HG03457 (cell line): ENCODE measurements around the gene SMC6.

Source experiments
- ATAC-seq: cut with Tn5 transposase; IDR thresholded peaks from one replicate; pipeline ENCODE4 v1.9.1; 2021; ENCODE audit warnings: moderate number of reproducible peaks; ENCODE audit not compliant: unreplicated experiment

The SMC6 gene, protein sequence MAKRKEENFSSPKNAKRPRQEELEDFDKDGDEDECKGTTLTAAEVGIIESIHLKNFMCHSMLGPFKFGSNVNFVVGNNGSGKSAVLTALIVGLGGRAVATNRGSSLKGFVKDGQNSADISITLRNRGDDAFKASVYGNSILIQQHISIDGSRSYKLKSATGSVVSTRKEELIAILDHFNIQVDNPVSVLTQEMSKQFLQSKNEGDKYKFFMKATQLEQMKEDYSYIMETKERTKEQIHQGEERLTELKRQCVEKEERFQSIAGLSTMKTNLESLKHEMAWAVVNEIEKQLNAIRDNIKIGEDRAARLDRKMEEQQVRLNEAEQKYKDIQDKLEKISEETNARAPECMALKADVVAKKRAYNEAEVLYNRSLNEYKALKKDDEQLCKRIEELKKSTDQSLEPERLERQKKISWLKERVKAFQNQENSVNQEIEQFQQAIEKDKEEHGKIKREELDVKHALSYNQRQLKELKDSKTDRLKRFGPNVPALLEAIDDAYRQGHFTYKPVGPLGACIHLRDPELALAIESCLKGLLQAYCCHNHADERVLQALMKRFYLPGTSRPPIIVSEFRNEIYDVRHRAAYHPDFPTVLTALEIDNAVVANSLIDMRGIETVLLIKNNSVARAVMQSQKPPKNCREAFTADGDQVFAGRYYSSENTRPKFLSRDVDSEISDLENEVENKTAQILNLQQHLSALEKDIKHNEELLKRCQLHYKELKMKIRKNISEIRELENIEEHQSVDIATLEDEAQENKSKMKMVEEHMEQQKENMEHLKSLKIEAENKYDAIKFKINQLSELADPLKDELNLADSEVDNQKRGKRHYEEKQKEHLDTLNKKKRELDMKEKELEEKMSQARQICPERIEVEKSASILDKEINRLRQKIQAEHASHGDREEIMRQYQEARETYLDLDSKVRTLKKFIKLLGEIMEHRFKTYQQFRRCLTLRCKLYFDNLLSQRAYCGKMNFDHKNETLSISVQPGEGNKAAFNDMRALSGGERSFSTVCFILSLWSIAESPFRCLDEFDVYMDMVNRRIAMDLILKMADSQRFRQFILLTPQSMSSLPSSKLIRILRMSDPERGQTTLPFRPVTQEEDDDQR

DNA sequence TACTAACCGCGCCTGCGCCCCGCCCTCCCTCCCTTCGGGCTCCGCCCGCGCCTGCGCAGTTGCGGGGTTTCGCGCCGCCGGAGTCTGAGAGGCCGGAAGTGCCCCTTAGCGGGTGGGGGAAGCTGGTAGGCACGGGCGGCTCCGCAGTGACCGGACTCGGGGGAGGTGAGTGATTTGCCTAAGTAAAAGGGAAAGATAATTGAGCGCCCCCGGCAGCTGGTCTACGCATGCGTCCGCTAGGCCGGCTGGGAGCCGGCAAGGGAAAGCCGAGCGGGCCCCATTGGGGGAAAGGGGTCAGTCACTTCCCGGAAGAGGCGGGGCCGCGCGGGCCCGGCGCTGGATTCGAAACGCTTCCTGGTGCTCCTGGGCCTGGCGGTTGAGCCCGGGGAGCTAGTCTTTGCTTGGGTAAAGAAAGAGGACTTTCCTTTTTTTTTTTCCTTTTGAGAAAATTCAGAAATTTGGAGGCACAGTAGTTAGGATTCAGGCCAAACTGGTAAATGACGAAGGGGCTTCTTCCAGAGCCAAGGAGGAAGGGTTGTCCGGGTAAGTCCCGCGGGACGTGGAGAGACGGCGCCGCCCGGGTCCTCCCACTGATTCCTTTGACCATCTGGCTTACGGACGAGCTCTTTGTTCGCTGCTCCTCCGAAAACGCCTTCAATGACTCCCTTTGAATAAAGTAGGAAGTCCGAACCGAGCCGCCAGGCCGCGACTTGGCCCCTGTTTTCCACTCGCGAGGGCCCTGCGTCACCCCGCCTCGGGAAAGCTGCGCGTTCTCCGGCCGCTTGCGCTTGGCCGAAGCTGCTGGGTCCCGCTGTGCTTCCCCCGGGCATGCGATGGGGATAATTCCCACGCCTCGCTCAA lies at the start of gene SMC6, which contains the start of gene GEN1:
SMC6 (minus strand) TSS at position 8 of the 861 bp plus-strand sequence. CDS start 7,864 bp downstream, outside the sequence.
GEN1 (plus strand) TSS at position 336 of the 861 bp plus-strand sequence. CDS start 5,806 bp downstream, outside the sequence.
- ATAC-seq: peak; percentile 62

DNA sequence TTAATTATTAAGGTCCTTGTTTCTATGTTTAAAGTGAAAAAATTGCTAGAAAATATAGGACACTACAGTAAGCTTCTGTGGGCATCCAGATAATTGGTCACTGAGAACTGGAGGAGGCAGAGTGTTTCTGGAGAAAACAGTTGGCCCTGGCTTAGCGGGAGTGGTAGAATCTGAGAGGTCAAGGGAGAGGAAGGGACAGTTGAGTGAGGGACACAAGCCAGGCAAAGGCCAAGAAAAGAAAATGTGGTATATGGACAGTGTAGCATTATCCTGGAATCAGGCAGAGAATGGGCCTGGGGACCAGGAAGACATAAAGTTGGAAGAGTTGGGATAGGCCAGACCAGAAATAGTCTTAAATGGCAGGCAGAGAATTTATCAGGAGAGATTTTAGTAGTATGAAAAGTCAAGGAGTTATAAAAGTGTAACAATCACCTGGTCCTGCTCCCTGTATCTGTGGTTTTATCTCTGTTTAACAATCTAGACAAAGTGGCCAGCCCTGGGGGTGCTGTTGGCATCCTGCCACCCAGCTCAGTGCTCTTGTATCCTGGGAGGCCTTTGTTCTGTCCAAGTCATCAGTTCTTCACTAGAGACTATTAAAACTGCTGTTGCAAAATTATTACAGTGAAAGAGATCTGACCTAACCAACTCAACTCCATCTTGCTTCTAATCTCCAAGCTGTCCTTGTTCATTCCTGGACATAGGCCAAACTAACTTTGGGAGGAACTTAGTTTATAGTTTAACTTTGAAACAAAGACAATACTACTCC lies 47.3 kb upstream of the SMC6 start:
- no peak for ATAC-seq

DNA sequence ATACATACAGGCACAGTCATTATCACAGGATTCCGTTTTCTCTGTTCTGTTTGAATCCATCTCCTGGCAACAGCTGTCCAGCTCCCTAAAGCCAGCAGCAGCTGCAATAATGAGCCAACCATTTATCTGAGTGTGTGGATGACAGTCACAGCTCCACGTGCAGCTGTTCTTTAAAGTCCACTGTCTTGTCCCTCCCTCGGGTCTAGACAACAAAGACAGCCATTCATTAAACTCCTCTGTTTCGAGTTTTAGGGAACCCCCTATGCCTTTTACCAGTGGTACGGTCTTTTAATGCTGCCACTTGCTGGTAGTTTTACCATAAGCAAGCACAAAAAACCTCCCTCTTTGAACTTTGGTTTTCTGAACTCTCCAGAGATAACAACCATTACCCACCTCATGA lies 46.6 kb upstream of the SMC6 start:
- no peak for ATAC-seq

DNA sequence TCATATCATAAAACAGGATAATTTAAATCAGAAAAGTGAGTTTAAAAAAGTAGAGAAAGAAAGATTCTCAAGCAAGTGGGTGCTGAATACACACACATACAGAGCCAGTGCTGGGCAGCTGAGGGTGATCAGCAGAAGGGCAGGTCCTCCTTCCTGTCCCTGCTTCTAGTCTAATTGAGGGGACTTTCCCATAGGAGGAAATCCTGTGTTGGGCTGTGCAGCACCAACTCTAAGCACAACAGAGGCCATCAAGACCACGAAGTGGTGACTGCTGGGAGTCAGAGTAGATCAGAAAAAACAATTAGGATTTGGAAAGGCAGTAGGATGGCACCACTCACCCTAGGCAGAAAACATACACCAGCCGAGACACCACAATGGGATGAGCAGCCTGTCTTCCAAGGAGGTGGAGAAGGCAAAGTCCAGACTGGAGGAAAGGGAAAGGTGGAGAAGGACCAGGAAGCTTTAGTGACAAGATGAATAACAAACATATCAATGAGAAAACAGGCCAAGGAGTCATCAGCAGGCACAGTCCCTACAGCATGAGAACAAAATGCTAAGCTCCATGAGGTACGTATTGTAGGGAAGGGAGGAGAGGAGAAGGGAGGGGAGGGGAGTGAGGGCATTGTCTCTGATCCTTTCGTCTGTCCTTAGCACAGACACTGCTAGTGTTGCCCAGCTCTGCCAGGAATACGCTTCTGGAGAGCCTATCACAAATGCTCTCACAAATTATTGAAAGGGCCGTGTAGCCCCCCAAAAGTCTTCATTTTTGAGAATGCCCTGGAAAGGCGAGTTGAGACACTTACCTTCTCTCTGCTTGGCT lies 45.9 kb upstream of the SMC6 start:
- no peak for ATAC-seq

DNA sequence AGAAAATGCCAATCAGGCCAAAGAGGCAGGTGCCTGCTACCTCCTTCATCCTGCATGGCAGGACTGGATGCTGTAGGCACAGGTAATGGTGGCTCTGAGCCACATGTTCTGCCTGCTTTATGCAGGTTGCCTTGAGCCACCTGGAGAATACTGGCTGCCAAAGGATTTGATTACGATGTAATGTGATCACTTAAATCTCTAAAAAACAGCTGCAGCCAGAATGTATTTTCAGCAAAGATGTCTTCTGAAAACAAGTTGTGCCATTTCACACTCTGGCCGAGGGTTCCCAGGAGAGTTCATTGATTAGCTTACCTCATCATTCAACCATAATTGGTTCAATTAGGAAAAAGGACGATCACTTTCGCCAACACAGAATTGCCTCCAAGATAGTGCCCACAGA lies 44.7 kb upstream of the SMC6 start:
- ATAC-seq: no peak

DNA sequence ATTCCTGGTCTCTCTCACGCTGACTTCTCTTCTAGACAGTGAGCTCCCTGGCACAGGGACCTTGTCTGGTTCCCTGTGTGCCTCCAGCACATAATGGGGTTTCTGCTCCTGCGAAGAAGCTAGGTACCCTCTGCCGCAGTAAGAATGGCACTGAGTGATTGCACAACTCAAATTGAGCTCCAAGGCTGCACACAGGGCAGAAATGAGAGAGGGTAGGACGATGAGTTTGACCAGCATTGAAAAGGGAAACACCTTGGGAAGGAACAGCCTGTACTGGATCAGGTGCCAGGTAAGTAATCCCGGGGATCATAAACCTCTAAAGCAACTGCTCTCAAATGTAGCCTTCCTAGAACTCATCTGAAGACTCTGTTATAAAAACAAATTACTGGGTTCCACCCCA lies 41.7 kb upstream of the SMC6 start:
- no peak for ATAC-seq

DNA sequence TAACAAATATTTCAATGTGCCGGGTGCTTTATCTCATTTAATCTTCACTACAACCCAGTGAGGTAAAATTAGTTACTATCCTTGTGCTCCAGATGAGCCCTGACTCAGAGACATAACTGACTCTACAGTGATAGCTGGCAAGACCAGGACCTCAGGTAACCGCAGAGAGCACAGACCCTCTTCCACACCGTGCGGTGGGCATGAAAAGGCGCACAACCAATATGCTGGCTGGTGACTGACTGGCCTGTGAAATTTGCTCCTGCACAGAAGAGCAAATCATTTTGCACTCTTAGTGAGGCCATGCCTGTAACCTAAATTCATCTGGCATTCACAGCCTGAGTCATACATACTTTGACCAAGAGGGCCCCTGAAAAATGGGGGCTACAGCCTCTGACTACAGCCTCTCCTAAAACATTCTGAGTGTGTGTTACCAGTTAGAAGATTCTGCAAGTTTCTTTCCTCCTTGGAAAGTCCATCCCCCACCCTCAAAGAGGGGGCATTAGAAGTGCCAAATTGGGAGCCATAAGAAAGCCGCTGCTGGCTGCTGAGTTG lies 40.3 kb upstream of the SMC6 start:
- ATAC-seq: no peak

DNA sequence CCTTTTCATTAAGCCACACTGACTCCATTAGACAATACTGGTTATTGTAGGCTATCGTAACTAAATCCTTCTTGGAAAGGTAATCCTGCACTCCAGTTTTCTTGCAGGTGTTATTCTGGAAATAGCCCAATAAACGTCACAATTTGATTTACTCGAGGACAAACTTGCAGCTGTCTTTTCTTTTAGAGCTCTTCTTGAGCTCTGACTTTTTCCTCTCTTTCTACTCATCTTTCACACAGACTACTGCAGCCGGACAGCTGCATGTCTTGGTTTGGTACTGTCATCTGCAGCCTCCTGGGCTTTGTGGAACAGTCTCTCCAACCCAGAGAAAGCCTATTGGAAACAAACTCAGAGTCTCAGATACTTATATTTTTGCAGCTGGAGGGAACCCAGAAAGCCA lies 39.7 kb upstream of the SMC6 start:
- no peak for ATAC-seq

DNA sequence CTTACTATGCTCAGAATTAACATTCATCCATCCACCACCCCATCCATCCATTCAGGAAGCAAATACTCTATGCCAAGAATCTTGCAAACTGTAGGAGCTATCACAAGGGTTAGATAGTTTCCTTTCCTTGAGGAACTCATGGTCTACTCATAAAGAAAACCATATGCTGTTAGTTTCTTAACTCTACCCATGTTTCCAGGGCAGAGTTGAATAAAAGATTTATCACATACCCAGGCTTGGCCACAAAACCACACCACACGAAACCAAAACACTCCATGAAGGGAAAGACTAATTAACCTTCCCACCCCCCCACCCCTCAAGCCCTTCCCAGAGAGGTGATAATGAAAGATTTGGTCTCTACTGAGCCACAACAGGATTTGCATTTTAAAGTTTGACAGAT lies 38.9 kb upstream of the SMC6 start:
- peak; percentile 64 for ATAC-seq

DNA sequence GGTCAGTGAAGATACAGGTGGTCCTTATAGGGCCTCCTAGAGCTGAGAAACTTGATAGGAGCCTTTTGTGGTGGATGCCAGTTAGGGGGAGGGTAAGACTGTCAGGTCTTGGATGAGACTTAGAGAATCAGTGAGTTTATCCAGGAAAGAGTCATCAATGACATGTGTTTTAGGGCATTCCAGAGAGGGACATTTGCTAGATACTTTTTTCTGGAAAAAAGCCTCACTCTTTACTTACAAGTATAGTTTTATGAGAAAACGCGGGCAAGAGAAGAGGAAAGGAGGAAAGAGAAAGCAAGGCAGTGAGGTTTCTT lies 38.2 kb upstream of the SMC6 start:
- no peak for ATAC-seq

DNA sequence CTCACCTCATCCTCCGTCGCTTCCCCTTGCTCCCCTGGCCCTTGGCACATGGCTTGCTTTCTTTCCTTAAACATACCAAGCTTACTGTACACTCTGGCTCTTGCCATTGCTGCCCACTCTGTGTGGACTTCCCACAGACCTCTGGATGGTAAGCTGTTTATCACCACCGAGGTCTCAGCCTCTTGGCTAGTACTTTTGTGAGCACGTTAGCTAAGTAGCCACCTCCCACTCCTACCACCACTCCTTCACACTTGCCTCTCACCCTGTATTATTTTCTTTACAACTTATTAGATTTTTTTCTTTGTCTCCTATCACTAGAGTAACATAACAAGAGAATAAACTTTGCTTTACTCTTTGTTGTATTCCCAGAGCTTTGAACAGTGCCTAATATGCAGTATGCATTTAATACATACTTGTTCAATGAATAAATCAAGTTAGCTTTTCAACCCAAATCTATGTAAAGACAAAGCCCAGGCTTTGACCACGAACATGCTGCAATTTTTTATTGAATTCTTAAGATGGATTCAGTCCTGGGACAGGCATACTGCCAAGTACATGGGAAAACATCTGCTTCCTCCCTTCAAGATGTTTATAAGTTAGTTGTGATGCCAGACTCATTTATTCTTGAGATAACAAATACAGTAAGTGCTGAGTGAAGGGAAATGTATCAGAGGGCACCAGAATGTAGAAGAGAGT lies 37.7 kb upstream of the SMC6 start:
- ATAC-seq: no peak

DNA sequence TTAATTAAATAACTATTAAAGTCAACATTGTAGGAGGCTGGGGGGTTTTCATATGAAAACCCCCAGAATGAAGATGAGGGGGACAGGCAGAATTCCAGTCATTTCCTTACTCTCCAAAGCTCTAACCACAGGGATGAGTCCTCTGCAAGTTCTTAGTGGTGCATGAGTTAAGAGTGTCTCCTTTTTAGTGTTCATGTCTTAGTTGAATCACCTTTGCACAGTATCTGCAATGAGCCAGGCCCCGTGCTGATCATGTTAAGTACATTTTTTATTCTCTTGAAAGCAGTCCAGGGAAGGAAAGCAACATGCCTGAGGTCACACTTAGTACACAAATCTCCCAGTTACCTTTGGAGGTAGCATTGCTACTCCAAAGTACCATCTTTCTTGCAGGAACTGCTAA lies 36.9 kb upstream of the SMC6 start:
- ATAC-seq: no peak

DNA sequence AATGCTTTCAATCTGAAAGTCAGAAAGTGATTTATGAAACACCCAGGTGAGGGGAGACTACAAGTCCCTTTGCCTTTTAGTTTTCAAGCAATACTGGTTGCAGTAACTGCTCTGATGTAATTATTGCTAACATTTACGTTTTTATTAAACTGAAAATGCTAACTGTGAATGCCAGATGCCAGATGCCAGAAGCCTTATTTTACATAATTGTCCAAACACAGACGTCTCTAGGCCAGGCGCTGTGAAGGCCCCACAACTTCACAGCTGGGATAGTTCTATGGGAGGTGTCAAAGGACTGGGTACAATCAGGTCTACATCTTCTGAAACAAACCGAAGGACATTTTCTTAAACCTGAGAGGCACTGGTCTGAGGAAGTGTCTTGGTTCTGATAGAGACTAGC lies 35.2 kb upstream of the SMC6 start:
- ATAC-seq: no peak

DNA sequence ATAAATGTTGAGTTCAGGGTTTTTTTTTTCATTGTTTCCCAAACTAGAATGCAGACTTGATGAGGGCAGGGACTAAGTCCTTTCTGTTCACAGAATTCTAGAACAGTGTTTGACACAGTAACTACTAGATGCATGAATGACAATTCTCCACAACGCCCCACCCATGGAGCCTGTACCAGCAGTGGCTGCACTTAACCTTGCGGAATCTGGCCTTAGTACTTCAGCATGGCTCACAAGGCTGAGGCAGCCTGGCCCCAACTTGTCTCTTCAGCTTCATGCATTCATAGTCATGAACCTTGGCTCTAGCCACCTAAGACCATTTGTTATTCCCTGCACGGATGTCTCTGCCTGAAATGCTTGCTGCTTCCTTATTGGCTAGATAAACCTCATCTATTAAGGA lies 33.1 kb upstream of the SMC6 start:
- no peak for ATAC-seq

DNA sequence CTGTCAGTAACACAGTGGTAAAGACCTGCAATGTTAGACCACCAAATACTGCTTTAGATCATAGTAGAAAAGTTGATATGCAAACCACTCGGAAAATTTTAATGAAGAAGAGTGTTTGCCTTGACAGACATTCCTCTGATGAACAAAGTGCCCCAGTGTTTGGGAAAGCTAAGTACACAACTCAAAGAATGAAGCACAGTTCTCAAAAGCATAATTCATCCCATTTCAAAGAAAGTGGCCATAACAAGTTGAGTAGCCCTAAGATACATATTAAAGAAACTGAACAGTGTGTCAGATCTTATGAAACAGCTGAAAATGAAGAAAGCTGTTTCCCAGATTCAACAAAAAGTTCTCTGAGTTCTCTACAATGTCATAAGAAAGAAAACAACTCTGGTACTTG lies 27.9 kb upstream of the SMC6 start:
- ATAC-seq: no peak

DNA sequence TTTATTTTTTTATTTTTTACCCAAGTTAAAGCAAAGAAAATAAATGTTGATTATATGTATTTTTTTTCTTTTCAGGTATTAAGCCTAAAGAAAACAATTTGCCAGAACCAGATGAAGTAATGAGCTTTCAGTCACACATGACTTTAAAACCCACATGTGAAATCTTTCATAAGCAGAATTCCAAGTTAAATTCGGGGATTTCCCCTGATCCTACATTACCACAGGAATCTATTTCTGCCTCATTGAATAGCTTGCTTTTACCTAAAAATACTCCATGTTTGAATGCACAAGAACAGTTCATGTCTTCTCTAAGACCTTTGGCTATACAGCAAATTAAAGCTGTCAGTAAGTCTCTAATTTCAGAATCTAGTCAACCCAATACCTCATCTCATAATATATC lies 26.9 kb upstream of the SMC6 start:
- ATAC-seq: no peak

DNA sequence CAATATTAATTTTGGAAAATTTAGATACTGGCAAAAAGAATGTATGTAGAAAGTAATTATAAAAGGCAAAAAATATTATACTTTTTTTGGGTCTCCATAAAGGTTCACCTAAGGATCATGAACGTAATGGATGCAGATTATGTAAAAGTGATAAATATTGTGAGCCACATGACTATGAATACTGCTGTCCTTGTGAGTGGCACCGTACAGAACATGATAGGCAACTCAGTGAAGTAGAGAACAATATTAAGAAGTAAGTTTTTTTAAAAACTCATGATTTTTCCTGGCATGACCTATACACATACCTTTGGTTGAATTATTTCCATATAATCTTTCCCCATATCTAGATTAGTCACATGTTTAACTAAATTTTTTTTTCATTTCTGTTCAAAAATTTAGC lies 18.9 kb upstream of the SMC6 start:
- no peak for ATAC-seq

DNA sequence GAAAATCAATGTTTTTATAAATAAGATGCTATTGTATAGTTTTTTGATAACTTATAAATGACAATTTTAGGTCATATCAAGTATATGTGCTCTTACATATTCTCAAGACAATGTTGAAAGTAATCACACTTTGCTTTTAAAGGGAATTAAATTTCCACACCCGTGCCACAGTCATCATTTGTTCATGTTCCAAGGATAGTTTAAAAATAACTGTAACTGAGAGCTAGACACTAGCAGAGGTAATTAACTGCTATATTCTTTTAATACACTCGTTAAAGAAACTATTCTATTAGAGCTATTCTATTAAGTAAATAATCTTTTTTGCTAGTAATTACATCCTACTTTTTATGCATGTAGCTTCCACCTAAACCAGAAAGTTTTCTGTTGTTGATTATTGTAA lies 18.3 kb upstream of the SMC6 start:
- ATAC-seq: no peak
